Embryonic facial prominence (tissue), 1 donor: ENCODE results near the gene SH2B3.

Experiments
- DNase-seq: peaks from one replicate; pipeline ENCODE4 v3.0.0-alpha.2; 2016; ENCODE audit errors: extremely low spot score

Gene SH2B3

GRCh38 chr12:111428081-111428727 is 22.5 kb downstream of the SH2B3 start:
- DNase-seq = no peak

- no peak for DNase-seq
Measured at GRCh38 chr12:111428728-111429175, 23.0 kb downstream of the SH2B3 start.

- DNase-seq = no peak
Measured at GRCh38 chr12:111429828-111430432, 24.2 kb downstream of the SH2B3 start.

- DNase-seq = no peak
Measured at GRCh38 chr12:111430433-111431353, 25.0 kb downstream of the SH2B3 start.

GRCh38 chr12:111431772-111432171 is 26.0 kb downstream of the SH2B3 start:
- DNase-seq = no peak

GRCh38 chr12:111434049-111434448 is 28.3 kb downstream of the SH2B3 start:
- no peak for DNase-seq

- no peak for DNase-seq
Measured at GRCh38 chr12:111434680-111435338, 29.1 kb downstream of the SH2B3 start.

GRCh38 chr12:111435661-111436201 is 30.0 kb downstream of the SH2B3 start:
- DNase-seq = no peak

GRCh38 chr12:111436266-111436665 is 30.5 kb downstream of the SH2B3 start:
- no peak for DNase-seq

GRCh38 chr12:111436811-111437210 is 31.1 kb downstream of the SH2B3 start:
- no peak for DNase-seq

- no peak for DNase-seq
Measured at GRCh38 chr12:111437816-111438454, 32.2 kb downstream of the SH2B3 start.

GRCh38 chr12:111438481-111438880 is 32.8 kb downstream of the SH2B3 start:
- no peak for DNase-seq

GRCh38 chr12:111439657-111440151 is 34.0 kb downstream of the SH2B3 start:
- DNase-seq = no peak

- no peak for DNase-seq
Measured at GRCh38 chr12:111440152-111440551, 34.4 kb downstream of the SH2B3 start.

GRCh38 chr12:111440631-111441030 is 34.9 kb downstream of the SH2B3 start:
- DNase-seq = no peak

- DNase-seq = no peak
Measured at GRCh38 chr12:111441107-111441928, 35.6 kb downstream of the SH2B3 start.

GRCh38 chr12:111442301-111443045 is 36.8 kb downstream of the SH2B3 start:
- DNase-seq = no peak

- DNase-seq = no peak
Measured at GRCh38 chr12:111443086-111443485, 37.4 kb downstream of the SH2B3 start.

- no peak for DNase-seq
Measured at GRCh38 chr12:111443586-111443985, 37.9 kb downstream of the SH2B3 start.
